ENCODE data around the gene C1RL. TPM values are rescaled to one million over a fixed set of nuclear protein-coding genes. Genes with fewer than 3 reads are reported as not detected.
A peak's percentile ranks its signal among the peaks of the same experiment; 100 is the strongest.
"Not testable (repeated sequence)": the region's sequence is repeated elsewhere in the genome, so short reads cannot be mapped to it uniquely, and the experiment has no call there.

The C1RL gene
- total RNA-seq, 1 experiment from 2014 or later = 18.0 TPM

- no peak for DNase-seq (ENCODE audit: low read depth)
Measured at GRCh38 chr12:7067096-7067495, 41.9 kb downstream of the C1RL start.

- DNase-seq (ENCODE audit: low read depth) = no peak
Measured at GRCh38 chr12:7066596-7066995, 42.4 kb downstream of the C1RL start.

GRCh38 chr12:7065073-7065623 is 43.9 kb downstream of the C1RL start:
- DNase-seq (ENCODE audit: low read depth) = no peak

GRCh38 chr12:7064516-7064915 is 44.5 kb downstream of the C1RL start:
- no peak for DNase-seq (ENCODE audit: low read depth)

- DNase-seq (ENCODE audit: low read depth) = no peak
Measured at GRCh38 chr12:7061596-7061995, 47.4 kb downstream of the C1RL start.

- no peak for DNase-seq (ENCODE audit: low read depth)
Measured at GRCh38 chr12:7061138-7061537, 47.9 kb downstream of the C1RL start.

- DNase-seq (ENCODE audit: low read depth) = peak; percentile 82
Measured at GRCh38 chr12:7060353-7060954, 48.6 kb downstream of the C1RL start, which contains the start of gene C1S. TSS of gene C1S (plus strand) at chr12:7060718. CDS start at chr12:7061913, 1,195 bp downstream.

GRCh38 chr12:7059780-7060179 is 49.2 kb downstream of the C1RL start:
- no peak for DNase-seq (ENCODE audit: low read depth)

GRCh38 chr12:7058850-7059395 is 50.1 kb downstream of the C1RL start:
- DNase-seq (ENCODE audit: low read depth) = no peak

- no peak for DNase-seq (ENCODE audit: low read depth)
Measured at GRCh38 chr12:7058163-7058845, 50.7 kb downstream of the C1RL start.

GRCh38 chr12:7055736-7056135 is 53.3 kb downstream of the C1RL start:
- not testable (repeated sequence) for DNase-seq (ENCODE audit: low read depth)

- no peak for DNase-seq (ENCODE audit: low read depth)
Measured at GRCh38 chr12:7054925-7055324, 54.1 kb downstream of the C1RL start.

- not testable (repeated sequence) for DNase-seq (ENCODE audit: low read depth)
Measured at GRCh38 chr12:7049973-7050372, 59.0 kb downstream of the C1RL start.

- not testable (repeated sequence) for DNase-seq (ENCODE audit: low read depth)
Measured at GRCh38 chr12:7049445-7049951, 59.5 kb downstream of the C1RL start.

- DNase-seq (ENCODE audit: low read depth) = no peak
Measured at GRCh38 chr12:7047306-7047705, 61.7 kb downstream of the C1RL start.

GRCh38 chr12:7046383-7047105 is 62.5 kb downstream of the C1RL start:
- DNase-seq (ENCODE audit: low read depth) = no peak

- no peak for DNase-seq (ENCODE audit: low read depth)
Measured at GRCh38 chr12:7045913-7046312, 63.1 kb downstream of the C1RL start.

All from HT1080 (cell line).